NB4 (cell line): Measurements from ENCODE around the gene TCERG1L.

Experiments
- POLR2A ChIP-seq: IDR thresholded peaks from 2 replicates; pipeline ENCODE4 v1.6.1; 2011; ENCODE audit warnings: mild to moderate bottlenecking; ENCODE audit not compliant: insufficient read length; ENCODE audit errors: extremely low read depth
- TF ChIP-seq, protein P1 (sequence below): IDR thresholded peaks from one replicate; pipeline ENCODE4 v1.5.1; 2012; ENCODE audit warnings: low read depth, low read length
- TF ChIP-seq, protein P2 (sequence below): IDR thresholded peaks from 2 replicates; pipeline ENCODE4 v1.6.1; 2011; ENCODE audit warnings: low read depth, low read length

DNA sequence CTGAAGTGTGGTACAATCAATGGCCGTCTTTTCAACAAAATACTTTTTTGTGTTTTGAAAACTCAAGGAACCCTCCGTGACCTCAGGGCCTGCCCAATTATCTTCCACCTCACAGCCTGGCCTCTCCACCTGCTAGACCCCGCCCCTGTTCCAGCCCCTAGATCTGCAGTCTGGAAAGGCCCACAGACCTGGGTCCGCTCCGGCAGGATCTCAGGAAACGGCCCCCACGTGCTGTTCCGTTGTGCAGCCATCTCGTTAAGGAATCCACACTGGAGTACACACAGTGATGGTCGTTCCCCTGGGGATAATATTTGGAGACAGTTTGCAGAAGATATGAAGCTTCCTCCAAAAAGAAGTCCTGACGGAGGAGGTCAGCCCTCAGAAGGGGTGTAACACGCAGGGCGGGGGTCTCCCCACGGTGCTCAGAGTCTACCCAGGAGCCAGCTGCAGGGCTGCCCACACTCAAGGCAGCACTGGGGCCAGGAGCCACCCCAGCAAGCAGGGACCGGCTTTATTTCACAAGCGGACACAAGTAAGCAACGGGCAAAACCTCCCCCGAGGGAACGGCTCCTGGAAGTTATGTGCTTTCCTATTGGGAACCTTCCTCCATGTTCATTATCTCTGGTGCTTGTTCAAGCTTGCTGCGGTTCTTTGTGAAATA lies 73.4 kb downstream of the TCERG1L start:
- TF ChIP-seq, protein P1, sequence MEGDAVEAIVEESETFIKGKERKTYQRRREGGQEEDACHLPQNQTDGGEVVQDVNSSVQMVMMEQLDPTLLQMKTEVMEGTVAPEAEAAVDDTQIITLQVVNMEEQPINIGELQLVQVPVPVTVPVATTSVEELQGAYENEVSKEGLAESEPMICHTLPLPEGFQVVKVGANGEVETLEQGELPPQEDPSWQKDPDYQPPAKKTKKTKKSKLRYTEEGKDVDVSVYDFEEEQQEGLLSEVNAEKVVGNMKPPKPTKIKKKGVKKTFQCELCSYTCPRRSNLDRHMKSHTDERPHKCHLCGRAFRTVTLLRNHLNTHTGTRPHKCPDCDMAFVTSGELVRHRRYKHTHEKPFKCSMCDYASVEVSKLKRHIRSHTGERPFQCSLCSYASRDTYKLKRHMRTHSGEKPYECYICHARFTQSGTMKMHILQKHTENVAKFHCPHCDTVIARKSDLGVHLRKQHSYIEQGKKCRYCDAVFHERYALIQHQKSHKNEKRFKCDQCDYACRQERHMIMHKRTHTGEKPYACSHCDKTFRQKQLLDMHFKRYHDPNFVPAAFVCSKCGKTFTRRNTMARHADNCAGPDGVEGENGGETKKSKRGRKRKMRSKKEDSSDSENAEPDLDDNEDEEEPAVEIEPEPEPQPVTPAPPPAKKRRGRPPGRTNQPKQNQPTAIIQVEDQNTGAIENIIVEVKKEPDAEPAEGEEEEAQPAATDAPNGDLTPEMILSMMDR, result no peak
- no peak for TF ChIP-seq POLR2A
- TF ChIP-seq, protein P2, sequence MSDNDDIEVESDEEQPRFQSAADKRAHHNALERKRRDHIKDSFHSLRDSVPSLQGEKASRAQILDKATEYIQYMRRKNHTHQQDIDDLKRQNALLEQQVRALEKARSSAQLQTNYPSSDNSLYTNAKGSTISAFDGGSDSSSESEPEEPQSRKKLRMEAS, result no peak
